GM23338 (cell line): ENCODE data around the gene KCNAB3. TPM values are rescaled to one million over a fixed set of nuclear protein-coding genes. Genes with fewer than 3 reads are reported as not detected.

ENCODE experiments used
- ATAC-seq: fragments of 200-7000 bp; cut with Tn5 transposase; 3 replicates; pipeline ENCODE4 v1.9.1; 2020
- DNase-seq: peaks from one replicate; pipeline ENCODE4 v3.0.0-alpha.2; 2015; ENCODE audit warnings: low spot score
- H2AFZ ChIP-seq: fragments of 200-600 bp; sonication (generic); 2 replicates; pipeline ENCODE4 v1.8.0; 2016; ENCODE audit warnings: antibody characterized with exemption, mild to moderate bottlenecking, moderate library complexity
- H3F3A ChIP-seq: fragments of 200-600 bp; sonication (generic); replicated peaks from 2 replicates; pipeline ENCODE4 v1.8.0; 2017; ENCODE audit warnings: antibody characterized with exemption, mixed run types, low read depth
- H3K27ac ChIP-seq: fragments of 200-600 bp; sonication (generic); 2 replicates; pipeline ENCODE4 v1.6.1; 2016; ENCODE audit warnings: low read depth
- H3K27me3 ChIP-seq: fragments of 200-600 bp; sonication (generic); 2 replicates; pipeline ENCODE4 v1.8.0; 2016; ENCODE audit warnings: mild to moderate bottlenecking, mixed run types, moderate library complexity; ENCODE audit not compliant: insufficient read depth
- H3K36me3 ChIP-seq: fragments of 200-600 bp; sonication (generic); 2 replicates; pipeline ENCODE4 v1.8.0; 2016; ENCODE audit warnings: mild to moderate bottlenecking; ENCODE audit not compliant: insufficient read depth
- H3K4me1 ChIP-seq: fragments of 200-600 bp; sonication (generic); 2 replicates; pipeline ENCODE4 v1.8.0; 2016; ENCODE audit warnings: mild to moderate bottlenecking, moderate library complexity; ENCODE audit not compliant: insufficient read depth
- H3K4me2 ChIP-seq: fragments of 200-600 bp; sonication (generic); 2 replicates; pipeline ENCODE4 v1.7.1; 2017; ENCODE audit warnings: mixed run types
- H3K4me3 ChIP-seq: fragments of 200-600 bp; sonication (generic); 2 replicates; pipeline ENCODE4 v1.6.1; 2016; ENCODE audit warnings: mixed run types
- H3K79me2 ChIP-seq: fragments of 200-600 bp; sonication (generic); replicated peaks from 2 replicates; pipeline ENCODE4 v1.8.0; 2017; ENCODE audit warnings: mild to moderate bottlenecking; ENCODE audit not compliant: insufficient read depth
- H3K9me2 ChIP-seq: fragments of 200-600 bp; sonication (generic); 2 replicates; pipeline ENCODE4 v1.8.0; 2017; ENCODE audit not compliant: insufficient read depth
- H4K20me1 ChIP-seq: fragments of 200-600 bp; sonication (generic); replicated peaks from 2 replicates; pipeline ENCODE4 v1.8.0; 2017; ENCODE audit warnings: mild to moderate bottlenecking; ENCODE audit not compliant: insufficient read depth
- H3K27ac Mint-ChIP-seq: 2 replicates; pipeline ENCODE4 v1.8.0; 2020; ENCODE audit warnings: inconsistent platforms, mild to moderate bottlenecking, moderate library complexity, mixed read lengths
- H3K27me3 Mint-ChIP-seq: 3 replicates; pipeline ENCODE4 v1.8.0; 2022; ENCODE audit warnings: low read depth, mild to moderate bottlenecking, moderate library complexity, mixed read lengths, inconsistent platforms; ENCODE audit not compliant: insufficient read depth, poor library complexity
- H3K36me3 Mint-ChIP-seq: 3 replicates; pipeline ENCODE4 v1.8.0; 2021; ENCODE audit warnings: low read depth, mild to moderate bottlenecking, inconsistent platforms, moderate library complexity, mixed read lengths
- H3K4me1 Mint-ChIP-seq: 3 replicates; pipeline ENCODE4 v1.8.0; 2020; ENCODE audit warnings: mild to moderate bottlenecking, inconsistent platforms, mixed read lengths
- H3K4me3 Mint-ChIP-seq: 3 replicates; pipeline ENCODE4 v1.8.0; 2021; ENCODE audit warnings: moderate library complexity, mild to moderate bottlenecking, inconsistent platforms, mixed read lengths
- H3K9me3 Mint-ChIP-seq: 3 replicates; pipeline ENCODE4 v1.8.0; 2020; ENCODE audit warnings: moderate library complexity, mild to moderate bottlenecking, inconsistent platforms, mixed read lengths
- CREB1 ChIP-seq: fragments of 250-450 bp; sonication (Bioruptor Pico); IDR thresholded peaks from 2 replicates; pipeline ENCODE4 v1.5.0; 2020; ENCODE audit warnings: low read depth, mild to moderate bottlenecking, moderate library complexity
- EZH2phosphoT487 ChIP-seq: fragments of 200-600 bp; sonication (generic); IDR thresholded peaks from one replicate; pipeline ENCODE4 v1.8.1; 2018; ENCODE audit warnings: antibody characterized with exemption; ENCODE audit not compliant: unreplicated experiment
- JUNB ChIP-seq: IDR thresholded peaks from one replicate; pipeline ENCODE4 v1.6.1; 2016; ENCODE audit warnings: antibody characterized with exemption; ENCODE audit not compliant: unreplicated experiment
- NANOG ChIP-seq: IDR thresholded peaks from 2 replicates; pipeline ENCODE4 v1.6.1; 2016; ENCODE audit warnings: antibody characterized with exemption, borderline replicate concordance
- ZNF331 ChIP-seq: fragments of 250-450 bp; sonication (Bioruptor Pico); IDR thresholded peaks from 2 replicates; pipeline ENCODE4 v1.5.0; 2020; ENCODE audit warnings: low read depth, mild to moderate bottlenecking, moderate library complexity
- polyA plus RNA-seq: library from polyadenylated mRNA; unstranded; fragments of >200 nt; fragmentation: Nextera tagmentation; extraction: Ambion mirVana; gene quantifications from 2 replicates; pipeline ENCODE4 v1.2.1, GENCODE V29; 2016
- total RNA-seq: library from RNA; depleted of rRNA; stranded (reverse); fragments of >200 nt; shearing (Covaris generic); gene quantifications from 2 replicates; pipeline ENCODE4 v1.2.3, GENCODE V29; 2014
- TF ChIP-seq, protein P1 (sequence below): fragments of 250-450 bp; sonication (Bioruptor Pico); IDR thresholded peaks from 2 replicates; pipeline ENCODE4 v1.5.0; 2020; ENCODE audit warnings: mild to moderate bottlenecking, moderate library complexity
- TF ChIP-seq, protein P2 (sequence below): IDR thresholded peaks from one replicate; pipeline ENCODE4 v1.6.1; 2018; ENCODE audit warnings: antibody characterized with exemption; ENCODE audit not compliant: unreplicated experiment
- TF ChIP-seq, protein P3 (sequence below), 2 experiments: fragments of 200-600 bp in 1 of 2; sonication (generic) in 1 of 2; conservative IDR thresholded peaks; 2 replicates each; pipeline versions ENCODE4 v1.5.1 to v1.6.1; 2016 to 2017; ENCODE audit warnings: antibody characterized with exemption in 2 of 2, low read depth in 2 of 2, mild to moderate bottlenecking in 2 of 2, moderate library complexity in 1 of 2

The KCNAB3 gene
- total and polyA plus RNA-seq, 2 experiments from 2014 or later, result 0.45 to 1.0 TPM

DNA sequence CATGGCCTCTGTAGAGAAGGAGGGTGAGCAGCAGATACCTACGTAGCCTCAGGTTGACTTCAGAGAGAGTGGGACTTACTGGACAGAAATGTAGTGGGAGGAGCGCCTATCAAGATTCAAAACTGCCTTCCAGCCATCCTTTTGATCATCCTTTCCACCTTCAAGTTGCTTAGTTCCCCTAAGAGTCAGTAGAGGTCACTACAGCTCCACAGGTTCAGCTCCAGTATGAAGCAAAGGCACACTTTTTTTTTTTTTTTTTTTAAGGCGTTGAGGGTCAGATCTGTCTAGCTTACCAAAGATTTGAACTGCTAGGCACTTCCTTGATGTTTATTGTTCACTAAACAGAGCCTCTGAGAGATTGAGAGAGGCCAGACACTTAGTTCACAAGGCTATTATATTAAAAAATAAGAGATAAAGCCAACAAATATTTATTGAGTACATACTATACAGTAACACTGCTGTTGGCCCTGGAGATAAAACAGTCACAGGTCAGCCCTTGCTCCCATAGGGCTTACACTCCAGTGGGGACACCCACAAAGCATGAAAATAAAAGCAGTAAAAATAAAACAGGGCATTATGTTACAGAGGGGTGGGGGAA is 16.6 kb downstream of the KCNAB3 start:
- H3K27ac Mint-ChIP-seq, result no peak overlapping the region
- H3K36me3 ChIP-seq, result no peaks in the 10 kb centered on the region

DNA sequence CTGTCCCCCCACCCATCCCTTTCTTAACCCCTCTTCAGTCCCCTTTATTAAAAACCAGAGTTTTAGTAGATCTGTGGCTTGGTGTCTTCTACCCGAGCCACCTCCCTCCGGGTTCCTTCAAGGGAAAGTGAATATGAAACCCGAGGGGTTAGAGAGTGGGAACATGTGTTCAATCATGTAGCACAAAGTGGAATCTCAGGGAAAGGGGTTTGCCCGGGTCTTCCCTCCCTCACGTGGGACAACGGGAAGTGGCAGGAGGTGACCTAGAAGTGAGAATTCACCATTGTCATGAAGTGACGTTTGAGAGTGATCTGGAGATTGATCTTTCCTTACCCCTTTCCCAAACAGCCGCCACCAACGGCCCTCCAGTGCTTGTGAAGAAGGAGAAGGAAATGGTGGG is 18.5 kb downstream of the KCNAB3 start:
- H3F3A ChIP-seq, result peaks cover 4% of the 10 kb centered on the region; the same call in 1 of the 2 replicates
- no peaks in the 10 kb centered on the region for H3K9me2 ChIP-seq
- DNase-seq (no peak), ATAC-seq (no peak)
- no peaks in the 10 kb centered on the region for H3K36me3 ChIP-seq
- peaks cover 8% of the 10 kb centered on the region for H3K4me1 Mint-ChIP-seq
- no peak overlapping the region for H3K4me2 ChIP-seq
- peaks cover 21% of the 10 kb centered on the region for H3K27me3 ChIP-seq
- no peaks in the 10 kb centered on the region; the same call in 2 of the 3 replicates for H3K9me3 Mint-ChIP-seq
- H3K4me1 ChIP-seq, result no peaks in the 10 kb centered on the region
- peaks cover 17% of the 10 kb centered on the region for H3K27me3 Mint-ChIP-seq
- no peaks in the 10 kb centered on the region for H3K79me2 ChIP-seq
- H3K27ac Mint-ChIP-seq, result no peak overlapping the region
- H2AFZ ChIP-seq, result no peak overlapping the region
- H3K4me3 Mint-ChIP-seq, result no peak overlapping the region
- H3K36me3 Mint-ChIP-seq, result no peaks in the 10 kb centered on the region; the same call in 2 of the 3 replicates
- no peak overlapping the region for H3K4me3 ChIP-seq
- H4K20me1 ChIP-seq, result no peaks in the 10 kb centered on the region; the same call in 1 of the 2 replicates
- no peak overlapping the region for H3K27ac ChIP-seq
- TF ChIP-seq, protein P1, sequence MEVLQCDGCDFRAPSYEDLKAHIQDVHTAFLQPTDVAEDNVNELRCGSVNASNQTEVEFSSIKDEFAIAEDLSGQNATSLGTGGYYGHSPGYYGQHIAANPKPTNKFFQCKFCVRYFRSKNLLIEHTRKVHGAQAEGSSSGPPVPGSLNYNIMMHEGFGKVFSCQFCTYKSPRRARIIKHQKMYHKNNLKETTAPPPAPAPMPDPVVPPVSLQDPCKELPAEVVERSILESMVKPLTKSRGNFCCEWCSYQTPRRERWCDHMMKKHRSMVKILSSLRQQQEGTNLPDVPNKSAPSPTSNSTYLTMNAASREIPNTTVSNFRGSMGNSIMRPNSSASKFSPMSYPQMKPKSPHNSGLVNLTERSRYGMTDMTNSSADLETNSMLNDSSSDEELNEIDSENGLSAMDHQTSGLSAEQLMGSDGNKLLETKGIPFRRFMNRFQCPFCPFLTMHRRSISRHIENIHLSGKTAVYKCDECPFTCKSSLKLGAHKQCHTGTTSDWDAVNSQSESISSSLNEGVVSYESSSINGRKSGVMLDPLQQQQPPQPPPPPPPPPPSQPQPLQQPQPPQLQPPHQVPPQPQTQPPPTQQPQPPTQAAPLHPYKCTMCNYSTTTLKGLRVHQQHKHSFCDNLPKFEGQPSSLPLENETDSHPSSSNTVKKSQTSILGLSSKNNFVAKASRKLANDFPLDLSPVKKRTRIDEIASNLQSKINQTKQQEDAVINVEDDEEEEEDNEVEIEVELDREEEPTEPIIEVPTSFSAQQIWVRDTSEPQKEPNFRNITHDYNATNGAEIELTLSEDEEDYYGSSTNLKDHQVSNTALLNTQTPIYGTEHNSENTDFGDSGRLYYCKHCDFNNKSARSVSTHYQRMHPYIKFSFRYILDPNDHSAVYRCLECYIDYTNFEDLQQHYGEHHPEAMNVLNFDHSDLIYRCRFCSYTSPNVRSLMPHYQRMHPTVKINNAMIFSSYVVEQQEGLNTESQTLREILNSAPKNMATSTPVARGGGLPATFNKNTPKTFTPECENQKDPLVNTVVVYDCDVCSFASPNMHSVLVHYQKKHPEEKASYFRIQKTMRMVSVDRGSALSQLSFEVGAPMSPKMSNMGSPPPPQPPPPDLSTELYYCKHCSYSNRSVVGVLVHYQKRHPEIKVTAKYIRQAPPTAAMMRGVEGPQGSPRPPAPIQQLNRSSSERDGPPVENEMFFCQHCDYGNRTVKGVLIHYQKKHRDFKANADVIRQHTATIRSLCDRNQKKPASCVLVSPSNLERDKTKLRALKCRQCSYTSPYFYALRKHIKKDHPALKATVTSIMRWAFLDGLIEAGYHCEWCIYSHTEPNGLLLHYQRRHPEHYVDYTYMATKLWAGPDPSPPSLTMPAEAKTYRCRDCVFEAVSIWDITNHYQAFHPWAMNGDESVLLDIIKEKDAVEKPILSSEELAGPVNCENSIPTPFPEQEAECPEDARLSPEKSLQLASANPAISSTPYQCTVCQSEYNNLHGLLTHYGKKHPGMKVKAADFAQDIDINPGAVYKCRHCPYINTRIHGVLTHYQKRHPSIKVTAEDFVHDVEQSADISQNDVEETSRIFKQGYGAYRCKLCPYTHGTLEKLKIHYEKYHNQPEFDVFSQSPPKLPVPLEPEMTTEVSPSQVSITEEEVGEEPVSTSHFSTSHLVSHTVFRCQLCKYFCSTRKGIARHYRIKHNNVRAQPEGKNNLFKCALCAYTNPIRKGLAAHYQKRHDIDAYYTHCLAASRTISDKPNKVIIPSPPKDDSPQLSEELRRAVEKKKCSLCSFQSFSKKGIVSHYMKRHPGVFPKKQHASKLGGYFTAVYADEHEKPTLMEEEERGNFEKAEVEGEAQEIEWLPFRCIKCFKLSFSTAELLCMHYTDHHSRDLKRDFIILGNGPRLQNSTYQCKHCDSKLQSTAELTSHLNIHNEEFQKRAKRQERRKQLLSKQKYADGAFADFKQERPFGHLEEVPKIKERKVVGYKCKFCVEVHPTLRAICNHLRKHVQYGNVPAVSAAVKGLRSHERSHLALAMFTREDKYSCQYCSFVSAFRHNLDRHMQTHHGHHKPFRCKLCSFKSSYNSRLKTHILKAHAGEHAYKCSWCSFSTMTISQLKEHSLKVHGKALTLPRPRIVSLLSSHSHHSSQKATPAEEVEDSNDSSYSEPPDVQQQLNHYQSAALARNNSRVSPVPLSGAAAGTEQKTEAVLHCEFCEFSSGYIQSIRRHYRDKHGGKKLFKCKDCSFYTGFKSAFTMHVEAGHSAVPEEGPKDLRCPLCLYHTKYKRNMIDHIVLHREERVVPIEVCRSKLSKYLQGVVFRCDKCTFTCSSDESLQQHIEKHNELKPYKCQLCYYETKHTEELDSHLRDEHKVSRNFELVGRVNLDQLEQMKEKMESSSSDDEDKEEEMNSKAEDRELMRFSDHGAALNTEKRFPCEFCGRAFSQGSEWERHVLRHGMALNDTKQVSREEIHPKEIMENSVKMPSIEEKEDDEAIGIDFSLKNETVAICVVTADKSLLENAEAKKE (CRISPR knock-in tag), result no peak
- TF ChIP-seq, protein P2, sequence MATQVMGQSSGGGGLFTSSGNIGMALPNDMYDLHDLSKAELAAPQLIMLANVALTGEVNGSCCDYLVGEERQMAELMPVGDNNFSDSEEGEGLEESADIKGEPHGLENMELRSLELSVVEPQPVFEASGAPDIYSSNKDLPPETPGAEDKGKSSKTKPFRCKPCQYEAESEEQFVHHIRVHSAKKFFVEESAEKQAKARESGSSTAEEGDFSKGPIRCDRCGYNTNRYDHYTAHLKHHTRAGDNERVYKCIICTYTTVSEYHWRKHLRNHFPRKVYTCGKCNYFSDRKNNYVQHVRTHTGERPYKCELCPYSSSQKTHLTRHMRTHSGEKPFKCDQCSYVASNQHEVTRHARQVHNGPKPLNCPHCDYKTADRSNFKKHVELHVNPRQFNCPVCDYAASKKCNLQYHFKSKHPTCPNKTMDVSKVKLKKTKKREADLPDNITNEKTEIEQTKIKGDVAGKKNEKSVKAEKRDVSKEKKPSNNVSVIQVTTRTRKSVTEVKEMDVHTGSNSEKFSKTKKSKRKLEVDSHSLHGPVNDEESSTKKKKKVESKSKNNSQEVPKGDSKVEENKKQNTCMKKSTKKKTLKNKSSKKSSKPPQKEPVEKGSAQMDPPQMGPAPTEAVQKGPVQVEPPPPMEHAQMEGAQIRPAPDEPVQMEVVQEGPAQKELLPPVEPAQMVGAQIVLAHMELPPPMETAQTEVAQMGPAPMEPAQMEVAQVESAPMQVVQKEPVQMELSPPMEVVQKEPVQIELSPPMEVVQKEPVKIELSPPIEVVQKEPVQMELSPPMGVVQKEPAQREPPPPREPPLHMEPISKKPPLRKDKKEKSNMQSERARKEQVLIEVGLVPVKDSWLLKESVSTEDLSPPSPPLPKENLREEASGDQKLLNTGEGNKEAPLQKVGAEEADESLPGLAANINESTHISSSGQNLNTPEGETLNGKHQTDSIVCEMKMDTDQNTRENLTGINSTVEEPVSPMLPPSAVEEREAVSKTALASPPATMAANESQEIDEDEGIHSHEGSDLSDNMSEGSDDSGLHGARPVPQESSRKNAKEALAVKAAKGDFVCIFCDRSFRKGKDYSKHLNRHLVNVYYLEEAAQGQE, result no peak
- TF ChIP-seq ZNF331 (CRISPR knock-in tag) (no peak), EZH2phosphoT487 (no peak), JUNB (no peak), CREB1 (no peak), NANOG (no peak)

More for the DNA sequence above, 16.6 kb downstream of the KCNAB3 start:
- Histone ChIP-seq H2AFZ (no peak overlapping the region), H3K27me3 (peaks cover 41% of the 10 kb centered on the region), H3K4me2 (no peak overlapping the region), H4K20me1 (no peaks in the 10 kb centered on the region; the same call in 1 of the 2 replicates), H3K9me2 (no peaks in the 10 kb centered on the region), H3K4me3 (no peak overlapping the region), H3K4me1 (no peaks in the 10 kb centered on the region), H3K27ac (no peak overlapping the region), H3F3A (peaks cover 4% of the 10 kb centered on the region; the same call in 1 of the 2 replicates), H3K79me2 (no peaks in the 10 kb centered on the region)
- no peak for TF ChIP-seq ZNF331 (CRISPR knock-in tag)
- TF ChIP-seq, protein P3, sequence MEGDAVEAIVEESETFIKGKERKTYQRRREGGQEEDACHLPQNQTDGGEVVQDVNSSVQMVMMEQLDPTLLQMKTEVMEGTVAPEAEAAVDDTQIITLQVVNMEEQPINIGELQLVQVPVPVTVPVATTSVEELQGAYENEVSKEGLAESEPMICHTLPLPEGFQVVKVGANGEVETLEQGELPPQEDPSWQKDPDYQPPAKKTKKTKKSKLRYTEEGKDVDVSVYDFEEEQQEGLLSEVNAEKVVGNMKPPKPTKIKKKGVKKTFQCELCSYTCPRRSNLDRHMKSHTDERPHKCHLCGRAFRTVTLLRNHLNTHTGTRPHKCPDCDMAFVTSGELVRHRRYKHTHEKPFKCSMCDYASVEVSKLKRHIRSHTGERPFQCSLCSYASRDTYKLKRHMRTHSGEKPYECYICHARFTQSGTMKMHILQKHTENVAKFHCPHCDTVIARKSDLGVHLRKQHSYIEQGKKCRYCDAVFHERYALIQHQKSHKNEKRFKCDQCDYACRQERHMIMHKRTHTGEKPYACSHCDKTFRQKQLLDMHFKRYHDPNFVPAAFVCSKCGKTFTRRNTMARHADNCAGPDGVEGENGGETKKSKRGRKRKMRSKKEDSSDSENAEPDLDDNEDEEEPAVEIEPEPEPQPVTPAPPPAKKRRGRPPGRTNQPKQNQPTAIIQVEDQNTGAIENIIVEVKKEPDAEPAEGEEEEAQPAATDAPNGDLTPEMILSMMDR (conservative IDR thresholded peaks at IDR 0.05; ENCODE audit: low read depth in 2 of 2), result peak; percentile 80 to 87
- H3K4me1 Mint-ChIP-seq, result peaks cover 12% of the 10 kb centered on the region
- DNase-seq, result peak; percentile 84
- H3K36me3 Mint-ChIP-seq, result no peaks in the 10 kb centered on the region; the same call in 2 of the 3 replicates
- H3K4me3 Mint-ChIP-seq, result no peak overlapping the region; the same call in 2 of the 3 replicates
- peak; percentile 17 for ATAC-seq
- peaks cover 33% of the 10 kb centered on the region for H3K27me3 Mint-ChIP-seq
- peaks cover 8% of the 10 kb centered on the region for H3K9me3 Mint-ChIP-seq
